HG03460 (cell line): ENCODE data around the gene TNNT3.
"Not testable (repeated sequence)": the region's sequence is repeated elsewhere in the genome, so short reads cannot be mapped to it uniquely, and the experiment has no call there.

ENCODE experiments used
- ATAC-seq: cut with Tn5 transposase; IDR thresholded peaks from one replicate; pipeline ENCODE4 v1.9.1; 2021; ENCODE audit not compliant: unreplicated experiment

Gene TNNT3

GRCh38 chr11:1933416-1934334, 14.2 kb downstream of the TNNT3 start:
- no peak for ATAC-seq

GRCh38 chr11:1934335-1935155, 15.0 kb downstream of the TNNT3 start:
- no peak for ATAC-seq

- no peak for ATAC-seq
These were observed 15.9 kb downstream of the TNNT3 start for GRCh38 chr11:1935156-1936071.

- no peak for ATAC-seq
These were observed 16.7 kb downstream of the TNNT3 start for GRCh38 chr11:1936072-1936780.

- no peak for ATAC-seq
These were observed 17.5 kb downstream of the TNNT3 start for GRCh38 chr11:1936781-1937615.

GRCh38 chr11:1937616-1938342, 18.3 kb downstream of the TNNT3 start:
- ATAC-seq = no peak

- no peak for ATAC-seq
These were observed 19.0 kb downstream of the TNNT3 start for GRCh38 chr11:1938343-1939005.

GRCh38 chr11:1939006-1939625, 19.6 kb downstream of the TNNT3 start:
- ATAC-seq = no peak

GRCh38 chr11:1939788-1940187, 20.3 kb downstream of the TNNT3 start:
- ATAC-seq = not testable (repeated sequence)

GRCh38 chr11:1942558-1943260, 23.2 kb downstream of the TNNT3 start:
- no peak for ATAC-seq

GRCh38 chr11:1943576-1943975, 24.1 kb downstream of the TNNT3 start:
- no peak for ATAC-seq

GRCh38 chr11:1943977-1944376, 24.5 kb downstream of the TNNT3 start:
- ATAC-seq = no peak

- ATAC-seq = no peak
These were observed 27.4 kb downstream of the TNNT3 start, which contains the start of gene MRPL23 for GRCh38 chr11:1946812-1947484. Gene MRPL23 (plus strand): TSS chr11:1947332. CDS start chr11:1947363, 31 bp downstream.

GRCh38 chr11:1947592-1948237, 28.2 kb downstream of the TNNT3 start:
- ATAC-seq = no peak

- no peak for ATAC-seq
These were observed 28.9 kb downstream of the TNNT3 start for GRCh38 chr11:1948389-1948788.

- no peak for ATAC-seq
These were observed 29.8 kb downstream of the TNNT3 start for GRCh38 chr11:1949302-1949701.
